ENCODE data around the gene MSRB3. TPM values are rescaled to one million over a fixed set of nuclear protein-coding genes. Genes with fewer than 3 reads are reported as not detected.

MSRB3 gene
- total and polyA plus RNA-seq, 9 donors, result 14.9 to 58.8 (median 27.1) TPM

DNA sequence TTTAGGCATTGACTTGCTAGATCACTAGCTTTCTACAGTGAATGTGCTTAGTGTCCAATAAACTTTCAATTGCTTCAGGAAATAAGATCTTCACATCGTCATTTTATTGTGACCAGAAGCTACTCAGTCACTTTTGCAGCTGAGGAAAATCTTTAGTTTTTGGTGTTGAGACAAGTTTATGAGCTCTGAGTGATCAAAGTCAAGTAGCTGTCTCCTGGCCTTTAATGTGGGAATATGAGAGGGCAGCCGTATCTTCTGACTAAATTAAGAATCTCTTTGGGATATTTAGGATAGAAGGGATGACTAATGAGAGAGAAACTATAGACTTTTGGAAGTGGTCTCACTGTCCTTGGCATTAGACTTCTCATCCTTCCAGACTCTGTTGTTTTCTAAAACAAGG, 21.6 kb downstream of the MSRB3 start:
- Histone ChIP-seq H3K4me3 (no peak overlapping the region), H3K27ac (no peak overlapping the region), H3K27me3 (no peaks in the 10 kb centered on the region), H3K4me1 (ENCODE audit: insufficient read depth) (peaks cover 3% of the 10 kb centered on the region), H3K36me3 (no peaks in the 10 kb centered on the region), H3K9me3 (no peaks in the 10 kb centered on the region)
- no peak for DNase-seq
- intact Hi-C loops (cut with DNase I), result no loop called here
- 47 to 68% (median 61%) methylated on average over 2 of the region's 2 CpGs for WGBS, 3 donors
- TF ChIP-seq EP300 (IDR thresholded peaks at IDR 0.05) (no peak), POLR2A (IDR thresholded peaks at IDR 0.05) (no peak)

GRCh38 chr12:65300679-65301349, 22.3 kb downstream of the MSRB3 start:
- H3K36me3 ChIP-seq, result no peaks in the 10 kb centered on the region
- intact Hi-C loops (cut with DNase I), result no loop called here
- no peak overlapping the region for H3K27ac ChIP-seq

GRCh38 chr12:65302891-65303290, 24.4 kb downstream of the MSRB3 start:
- TF ChIP-seq POLR2A (IDR thresholded peaks at IDR 0.05) (no peak), EP300 (IDR thresholded peaks at IDR 0.05) (no peak)
- TF ChIP-seq, protein P1, sequence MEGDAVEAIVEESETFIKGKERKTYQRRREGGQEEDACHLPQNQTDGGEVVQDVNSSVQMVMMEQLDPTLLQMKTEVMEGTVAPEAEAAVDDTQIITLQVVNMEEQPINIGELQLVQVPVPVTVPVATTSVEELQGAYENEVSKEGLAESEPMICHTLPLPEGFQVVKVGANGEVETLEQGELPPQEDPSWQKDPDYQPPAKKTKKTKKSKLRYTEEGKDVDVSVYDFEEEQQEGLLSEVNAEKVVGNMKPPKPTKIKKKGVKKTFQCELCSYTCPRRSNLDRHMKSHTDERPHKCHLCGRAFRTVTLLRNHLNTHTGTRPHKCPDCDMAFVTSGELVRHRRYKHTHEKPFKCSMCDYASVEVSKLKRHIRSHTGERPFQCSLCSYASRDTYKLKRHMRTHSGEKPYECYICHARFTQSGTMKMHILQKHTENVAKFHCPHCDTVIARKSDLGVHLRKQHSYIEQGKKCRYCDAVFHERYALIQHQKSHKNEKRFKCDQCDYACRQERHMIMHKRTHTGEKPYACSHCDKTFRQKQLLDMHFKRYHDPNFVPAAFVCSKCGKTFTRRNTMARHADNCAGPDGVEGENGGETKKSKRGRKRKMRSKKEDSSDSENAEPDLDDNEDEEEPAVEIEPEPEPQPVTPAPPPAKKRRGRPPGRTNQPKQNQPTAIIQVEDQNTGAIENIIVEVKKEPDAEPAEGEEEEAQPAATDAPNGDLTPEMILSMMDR (IDR thresholded peaks at IDR 0.05), result no peak
- no peaks in the 10 kb centered on the region for H3K27me3 ChIP-seq
- H3K27ac ChIP-seq, result no peak overlapping the region
- intact Hi-C loops (cut with DNase I), result no loop called here
- 76 to 88% (median 82%) methylated on average over 3 of the region's 3 CpGs for WGBS, 3 donors
- H3K4me1 ChIP-seq (ENCODE audit: insufficient read depth), result peaks cover 3% of the 10 kb centered on the region
- no peak overlapping the region for H3K4me3 ChIP-seq
- no peaks in the 10 kb centered on the region for H3K9me3 ChIP-seq
- DNase-seq, result no peak
- no peaks in the 10 kb centered on the region for H3K36me3 ChIP-seq

More at GRCh38 chr12:65300679-65301349, 22.3 kb downstream of the MSRB3 start:
- Histone ChIP-seq H3K4me1 (ENCODE audit: insufficient read depth) (peaks cover 3% of the 10 kb centered on the region), H3K9me3 (no peaks in the 10 kb centered on the region), H3K4me3 (no peak overlapping the region), H3K27me3 (no peaks in the 10 kb centered on the region)
- TF ChIP-seq, protein P1 (IDR thresholded peaks at IDR 0.05), result no peak
- TF ChIP-seq POLR2A (IDR thresholded peaks at IDR 0.05) (no peak), EP300 (IDR thresholded peaks at IDR 0.05) (no peak)
- no peak for DNase-seq
- WGBS, 3 donors, result 57 to 64% (median 61%) methylated on average over 3 of the region's 3 CpGs

GRCh38 chr12:65305346-65305950, 27.0 kb downstream of the MSRB3 start:
- no peaks in the 10 kb centered on the region for H3K9me3 ChIP-seq
- H3K36me3 ChIP-seq, result no peaks in the 10 kb centered on the region
- no peaks in the 10 kb centered on the region for H3K4me1 ChIP-seq (ENCODE audit: insufficient read depth)
- H3K4me3 ChIP-seq, result no peak overlapping the region
- no peak for DNase-seq
- intact Hi-C loops (cut with DNase I), result no loop called here
- H3K27ac ChIP-seq, result no peak overlapping the region
- TF ChIP-seq POLR2A (IDR thresholded peaks at IDR 0.05) (no peak), EP300 (IDR thresholded peaks at IDR 0.05) (no peak)
- TF ChIP-seq, protein P1 (IDR thresholded peaks at IDR 0.05), result no peak
- 93 to 100% (median 97%) methylated on average over 2 of the region's 2 CpGs for WGBS, 3 donors
- H3K27me3 ChIP-seq, result no peaks in the 10 kb centered on the region

Measured in ovary (tissue), 9 donors.